ENCODE data around the gene CYP46A1.

Gene CYP46A1

DNA sequence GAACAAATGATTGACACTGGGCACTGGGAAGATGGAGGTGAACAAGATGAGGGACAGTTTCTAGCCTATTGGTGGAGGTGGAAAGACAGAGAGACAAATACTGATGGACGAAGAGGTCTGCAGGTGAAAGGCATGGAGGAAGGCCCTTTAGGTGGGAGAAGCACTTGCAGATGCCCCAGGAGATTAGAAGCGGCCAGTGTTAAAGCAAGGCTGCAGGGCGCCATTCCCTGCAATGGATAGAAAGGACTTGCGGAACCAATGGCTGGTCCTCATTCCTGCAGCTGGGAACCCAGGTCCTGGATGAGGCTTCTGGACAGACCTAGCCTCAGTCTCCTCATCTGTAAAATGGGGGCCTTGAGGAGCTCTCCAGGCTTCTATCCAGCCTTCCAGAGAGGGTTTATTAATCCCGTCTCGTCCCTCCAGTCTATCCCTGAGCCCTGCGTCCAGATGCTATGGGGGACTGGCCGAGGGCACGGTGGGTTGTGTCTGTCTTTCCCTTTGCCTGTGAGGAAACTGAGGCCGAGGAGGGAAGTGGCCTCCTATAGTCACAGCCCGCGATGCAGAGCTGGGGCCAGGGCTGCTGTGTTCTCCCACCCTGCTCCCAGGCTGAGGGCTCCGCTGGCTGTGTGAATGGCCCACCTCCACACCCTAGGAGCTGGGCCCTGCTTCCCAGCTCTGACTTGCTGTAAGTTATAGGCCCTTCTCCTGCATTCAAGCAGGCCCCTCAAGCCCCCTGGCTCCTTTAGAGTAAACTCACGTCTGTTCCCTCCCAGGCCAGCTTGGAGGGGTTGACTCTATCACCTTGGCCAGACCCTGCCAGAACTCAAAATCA is 33.0 kb downstream of the CYP46A1 start:
- DNase-seq, result no peak

DNA sequence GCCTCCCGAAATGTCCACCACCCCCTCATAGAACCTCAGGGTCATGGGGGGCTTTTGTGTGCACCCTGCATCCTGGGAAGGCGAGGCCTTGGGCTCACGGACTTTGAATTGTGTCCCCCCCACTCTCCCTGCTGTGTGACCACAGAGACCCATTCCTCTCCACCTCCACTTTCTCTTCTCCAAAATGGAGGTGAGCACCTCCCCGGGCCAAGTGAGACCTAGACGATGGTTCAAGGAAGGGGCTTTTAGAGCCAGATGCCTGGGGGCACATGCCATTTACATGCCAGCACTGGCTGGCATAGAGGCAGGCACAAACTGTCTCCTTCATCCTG is 33.5 kb downstream of the CYP46A1 start:
- DNase-seq, result no peak

DNA sequence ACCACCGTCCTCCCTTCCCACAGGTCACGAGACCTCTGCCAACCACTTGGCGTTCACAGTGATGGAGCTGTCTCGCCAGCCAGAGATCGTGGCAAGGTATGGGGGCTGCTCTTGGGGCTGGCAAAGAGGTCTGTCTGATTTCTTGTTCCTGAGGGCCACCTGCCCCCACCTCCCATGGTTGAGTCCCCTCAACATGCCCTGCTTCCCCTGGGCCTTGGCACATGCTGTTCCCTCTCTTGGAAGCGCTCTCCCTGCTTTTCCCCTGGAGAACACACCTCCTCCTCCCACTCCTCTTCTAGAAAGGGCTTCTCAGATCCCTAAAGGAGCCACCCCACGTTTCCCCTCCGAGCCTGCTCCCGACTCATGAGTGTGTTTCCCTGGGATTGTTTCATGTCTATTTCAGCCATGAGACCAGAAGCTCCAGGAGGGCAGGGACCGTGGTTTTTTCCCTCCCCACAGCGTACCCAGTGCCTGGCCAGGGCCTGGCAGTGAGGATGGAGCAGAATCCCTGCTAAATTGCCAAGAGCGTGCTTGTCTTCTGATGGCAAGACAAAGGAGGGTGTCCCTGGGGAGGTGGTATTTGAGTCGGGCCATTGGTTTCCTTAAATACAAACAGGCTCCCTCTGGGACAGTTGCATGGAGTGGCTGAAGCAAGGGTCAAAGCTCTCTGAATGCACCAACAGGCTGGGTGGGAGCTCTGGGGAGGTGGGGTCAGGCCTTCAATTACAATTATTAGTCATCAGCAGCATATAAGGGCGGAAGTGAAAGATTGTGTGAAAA is 34.1 kb downstream of the CYP46A1 start:
- DNase-seq, result peak in 1 of 2 experiments; percentile 42

DNA sequence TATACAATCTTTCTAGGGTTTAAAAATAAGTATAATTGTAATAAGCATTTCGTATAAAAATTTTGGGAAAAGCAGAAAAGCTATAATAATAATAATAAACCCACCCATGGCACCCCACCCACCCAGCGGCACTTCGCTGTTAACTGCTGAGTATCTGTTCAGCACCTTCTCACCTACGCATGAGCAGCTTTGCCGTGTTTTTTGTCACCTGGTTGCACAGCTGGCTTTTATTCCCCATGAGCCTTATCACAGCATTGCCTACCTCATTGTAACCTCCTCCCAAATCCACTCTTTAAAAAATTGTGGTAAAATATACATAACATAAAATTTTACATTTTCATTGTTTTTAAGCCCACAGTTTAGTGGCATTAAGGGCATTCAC is 34.7 kb downstream of the CYP46A1 start:
- no peak for DNase-seq

DNA sequence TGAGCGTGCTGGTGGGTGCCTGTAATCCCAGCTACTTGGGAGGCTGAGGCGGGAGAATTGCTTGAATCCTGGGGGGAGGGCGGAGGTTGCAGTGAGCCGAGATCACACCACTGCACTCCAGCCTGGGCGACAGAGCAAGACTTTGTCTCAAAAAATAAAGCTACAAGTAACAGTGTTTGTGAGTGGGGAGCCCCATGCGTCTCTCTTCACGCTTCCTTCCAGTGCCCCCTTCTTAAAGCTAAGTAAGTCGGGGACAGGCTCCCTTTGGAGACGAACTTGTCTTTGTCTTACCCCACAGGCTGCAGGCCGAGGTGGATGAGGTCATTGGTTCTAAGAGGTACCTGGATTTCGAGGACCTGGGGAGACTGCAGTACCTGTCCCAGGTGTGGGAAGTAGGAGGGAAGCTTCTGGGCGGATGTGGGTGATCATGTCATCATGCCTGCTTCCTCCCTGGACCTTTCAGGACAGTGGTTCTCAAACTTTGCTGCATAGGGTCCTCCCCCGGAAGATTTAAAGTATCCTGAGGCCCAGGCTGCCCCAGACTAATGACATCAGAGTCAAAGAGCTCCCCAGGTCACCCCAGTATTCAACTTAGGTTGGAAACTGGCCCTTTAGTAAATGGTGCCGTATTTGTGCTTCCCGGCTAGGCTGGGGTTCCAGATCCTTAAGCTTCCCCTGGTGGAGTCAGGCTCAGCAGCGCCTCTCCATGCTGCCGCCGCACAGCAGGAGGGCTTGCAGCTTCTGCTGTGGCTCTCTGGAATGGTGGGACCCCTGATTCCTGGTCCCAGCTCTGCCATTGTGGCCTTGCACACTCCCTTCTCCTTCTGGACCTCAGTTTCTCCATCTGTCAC is 37.1 kb downstream of the CYP46A1 start:
- DNase-seq, result no peak

DNA sequence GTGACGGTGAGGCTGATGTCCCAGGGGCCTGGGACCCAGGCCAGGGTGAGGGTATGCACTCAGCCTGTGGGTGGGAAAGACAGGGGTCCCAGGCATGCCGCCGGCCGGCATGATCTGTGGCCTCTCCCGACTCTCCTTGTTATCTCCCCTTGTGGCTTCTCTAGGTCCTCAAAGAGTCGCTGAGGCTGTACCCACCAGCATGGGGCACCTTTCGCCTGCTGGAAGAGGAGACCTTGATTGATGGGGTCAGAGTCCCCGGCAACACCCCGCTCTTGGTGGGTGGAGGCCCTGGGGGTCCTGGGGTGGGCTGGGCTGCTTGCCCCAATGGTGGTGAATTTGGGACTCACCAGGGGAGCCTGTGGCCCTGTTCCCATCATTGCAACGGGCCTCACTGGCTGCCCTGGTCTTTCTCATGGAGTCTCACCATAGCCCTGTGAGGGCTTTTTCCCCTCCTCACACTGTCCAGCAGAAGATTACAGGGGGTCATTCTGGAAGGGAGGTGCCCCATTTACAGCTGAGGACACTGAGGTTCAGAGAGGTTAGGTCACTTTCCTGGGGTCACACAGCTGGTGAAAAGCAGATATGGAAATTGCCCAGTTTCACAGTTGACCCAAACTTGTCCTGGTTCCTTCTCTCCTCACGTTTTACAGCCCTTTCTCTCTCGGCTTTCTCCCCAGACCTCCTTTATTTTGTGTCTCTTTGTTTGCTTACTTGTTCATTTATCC is 37.9 kb downstream of the CYP46A1 start:
- DNase-seq, result no peak

GRCh38 chr14:99722741-99723140 is 38.6 kb downstream of the CYP46A1 start:
- DNase-seq, result no peak

DNA sequence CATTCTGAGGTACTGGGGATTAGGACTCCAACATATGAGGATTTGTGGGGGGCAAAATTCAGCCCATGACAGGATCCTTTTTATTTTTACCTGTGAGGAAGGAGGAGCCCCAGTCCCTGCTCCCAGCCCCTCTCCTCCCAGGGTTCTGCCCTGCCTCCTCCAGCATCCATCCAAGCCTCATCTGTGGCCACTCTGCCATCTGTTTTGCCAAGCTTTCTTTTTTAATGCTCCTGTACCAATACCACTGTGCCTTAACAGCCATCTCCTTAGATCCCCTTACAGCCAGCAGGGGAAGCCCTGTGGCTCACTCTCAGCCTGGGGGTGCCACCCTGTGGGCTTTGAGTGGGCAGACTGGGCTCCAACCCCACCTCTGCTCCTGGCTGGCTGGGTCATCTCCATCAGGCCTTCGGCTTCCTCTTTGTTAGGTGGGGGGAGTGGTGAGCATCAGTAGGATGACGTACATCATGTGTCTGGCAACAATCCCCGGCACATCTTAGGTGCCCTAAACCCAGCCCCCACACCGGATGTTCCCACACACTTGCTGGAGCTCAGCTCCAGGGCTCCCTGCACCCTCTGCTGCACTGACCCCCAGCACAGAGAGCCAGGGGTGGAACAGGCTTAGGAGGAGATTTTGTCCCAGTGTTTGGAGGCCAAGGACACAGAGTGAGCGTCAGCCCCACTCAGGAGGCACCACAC is 40.2 kb downstream of the CYP46A1 start:
- no peak for DNase-seq

DNA sequence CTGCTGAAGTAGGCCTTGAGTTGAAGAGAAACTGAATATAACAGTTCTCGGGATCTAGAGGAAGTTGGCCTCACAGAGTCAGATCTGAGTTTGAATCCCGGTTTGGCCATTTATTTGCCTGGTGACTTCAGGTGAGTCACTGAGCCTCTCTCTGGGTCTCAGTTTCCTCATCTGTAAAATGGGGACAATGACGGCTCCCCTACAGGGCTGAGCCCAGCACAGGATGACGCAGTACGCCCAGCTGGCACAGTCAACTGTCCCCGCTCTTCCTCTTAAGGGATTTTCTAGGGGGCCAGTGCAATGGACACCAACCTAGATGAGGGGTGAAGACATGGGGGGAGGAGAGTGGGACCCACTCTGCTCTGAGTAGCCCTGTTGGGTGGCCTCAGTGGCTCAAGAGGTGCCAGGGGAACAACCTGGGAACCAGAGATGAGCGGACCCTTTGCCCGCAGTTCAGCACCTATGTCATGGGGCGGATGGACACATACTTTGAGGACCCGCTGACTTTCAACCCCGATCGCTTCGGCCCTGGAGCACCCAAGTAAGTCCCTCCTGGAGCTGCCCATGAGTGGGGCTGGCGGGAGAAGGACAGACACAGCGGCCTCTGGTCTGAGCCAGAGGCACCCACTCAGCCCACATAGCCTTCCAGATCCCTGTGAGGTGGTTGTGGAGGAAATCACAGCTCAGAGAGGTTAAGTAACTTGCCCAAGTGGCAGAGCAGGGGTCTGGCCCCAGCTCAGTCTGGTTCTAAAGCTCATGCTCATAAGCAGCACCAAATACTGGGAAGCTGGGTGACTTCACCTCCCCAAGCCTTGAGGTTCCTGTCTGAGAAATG is 41.1 kb downstream of the CYP46A1 start:
- no peak for DNase-seq

GRCh38 chr14:99725774-99726537 is 41.9 kb downstream of the CYP46A1 start:
- DNase-seq, result no peak

DNA sequence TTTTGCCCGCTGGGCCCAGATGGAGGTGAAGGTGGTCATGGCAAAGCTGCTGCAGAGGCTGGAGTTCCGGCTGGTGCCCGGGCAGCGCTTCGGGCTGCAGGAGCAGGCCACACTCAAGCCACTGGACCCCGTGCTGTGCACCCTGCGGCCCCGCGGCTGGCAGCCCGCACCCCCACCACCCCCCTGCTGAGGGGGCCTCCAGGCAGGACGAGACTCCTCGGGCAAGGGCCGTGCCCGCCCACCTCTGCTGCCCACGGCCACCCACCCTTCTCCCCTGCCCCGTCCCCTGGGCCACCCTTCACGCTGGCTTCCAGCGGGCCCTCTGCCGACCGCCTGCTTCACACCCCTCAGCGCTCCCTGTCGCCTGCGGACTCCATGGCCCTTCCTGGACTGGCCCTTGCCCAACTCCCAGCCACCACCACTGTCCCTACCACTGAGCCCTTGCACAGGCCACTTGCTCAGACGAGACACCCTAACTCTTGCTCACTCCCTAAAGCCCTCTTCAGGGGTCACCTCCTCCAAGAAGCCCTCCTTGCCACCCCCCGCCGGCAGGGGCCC is 42.5 kb downstream of the CYP46A1 start:
- no peak for DNase-seq

DNA sequence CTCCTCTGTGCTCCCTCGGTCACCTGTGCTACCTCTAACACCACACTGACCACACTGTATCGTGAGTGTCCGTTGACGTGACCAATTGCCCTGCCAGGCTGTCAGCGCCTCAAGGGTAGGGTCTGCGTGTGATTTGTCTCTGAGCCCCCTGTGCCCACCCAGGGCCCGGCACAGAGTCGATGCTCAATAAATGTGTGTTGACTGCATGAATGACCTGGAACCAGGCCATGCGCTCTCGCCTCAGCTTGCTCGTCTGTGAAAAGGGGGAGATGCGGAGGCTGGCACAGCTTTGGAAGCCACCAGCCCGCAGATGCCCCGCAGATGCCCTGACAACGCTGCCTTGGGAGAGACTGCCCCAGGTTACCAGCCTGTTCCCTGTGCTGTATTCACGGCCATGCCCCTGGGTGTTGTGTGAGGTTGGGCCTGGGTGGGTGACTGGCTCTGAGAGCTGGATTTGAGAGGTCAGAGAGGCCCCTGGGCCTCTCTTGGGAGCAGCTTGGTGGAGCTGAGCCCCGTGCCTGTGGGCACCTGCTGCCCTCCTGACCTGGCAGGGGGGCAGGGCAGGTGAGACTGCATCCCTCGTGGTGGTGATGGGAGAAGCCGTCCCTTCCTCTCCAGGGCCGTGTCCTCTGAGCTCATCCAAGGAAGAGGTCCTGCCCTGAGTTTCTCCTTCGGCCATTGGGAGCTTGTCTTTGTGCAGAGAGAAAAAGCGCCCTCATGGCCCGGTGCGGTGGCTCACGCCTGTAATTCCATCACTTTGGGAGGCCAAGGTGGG is 43.2 kb downstream of the CYP46A1 start:
- DNase-seq, result no peak

GRCh38 chr14:99728231-99728920 is 44.3 kb downstream of the CYP46A1 start:
- no peak for DNase-seq

- DNase-seq, result no peak
These were observed 44.9 kb downstream of the CYP46A1 start for GRCh38 chr14:99728981-99729451.

DNA sequence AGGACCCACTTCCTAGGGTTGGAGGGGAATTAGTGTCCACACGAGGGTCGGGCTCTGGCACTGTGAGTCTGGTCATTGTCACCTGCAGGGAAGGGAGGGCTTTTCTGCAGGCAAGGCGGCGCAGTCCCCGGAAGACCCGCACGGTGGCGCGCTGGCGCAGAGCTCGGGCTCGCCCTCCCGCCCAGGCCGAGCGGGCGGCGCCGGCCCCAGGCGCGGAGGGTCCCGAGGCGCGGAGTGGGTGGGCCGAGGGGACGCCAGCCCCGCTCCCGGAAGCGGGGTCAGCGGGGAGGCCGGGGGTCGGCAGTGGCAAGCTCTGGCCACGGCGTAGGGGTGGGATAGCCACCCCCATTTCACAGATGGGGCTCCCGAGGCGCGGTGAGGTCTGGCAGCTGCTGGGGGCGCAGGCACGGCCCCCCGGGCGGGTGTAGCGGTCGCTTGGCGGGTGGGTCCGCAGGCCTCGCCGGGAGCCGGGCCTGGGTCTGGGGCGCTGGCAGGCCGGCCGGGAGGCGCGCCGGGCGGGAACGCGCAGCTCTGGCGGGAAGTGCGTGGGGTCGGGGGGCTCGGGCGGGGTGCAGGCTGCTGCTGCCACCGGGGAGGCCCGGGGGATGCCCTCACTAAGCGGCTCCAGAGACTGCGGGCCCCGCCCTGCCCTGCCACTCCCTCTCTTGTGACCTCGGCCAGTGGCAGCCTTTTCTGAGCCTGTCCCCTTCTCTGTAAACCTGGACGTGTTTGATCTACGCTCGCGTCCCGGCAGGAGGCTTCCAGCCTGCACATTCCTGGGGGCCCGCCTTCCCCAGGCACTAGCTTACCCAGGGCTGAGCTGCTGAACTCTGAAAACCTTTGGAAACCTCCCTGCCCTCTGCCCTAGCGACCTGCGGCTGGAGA is 46.1 kb downstream of the CYP46A1 start:
- no peak for DNase-seq

DNA sequence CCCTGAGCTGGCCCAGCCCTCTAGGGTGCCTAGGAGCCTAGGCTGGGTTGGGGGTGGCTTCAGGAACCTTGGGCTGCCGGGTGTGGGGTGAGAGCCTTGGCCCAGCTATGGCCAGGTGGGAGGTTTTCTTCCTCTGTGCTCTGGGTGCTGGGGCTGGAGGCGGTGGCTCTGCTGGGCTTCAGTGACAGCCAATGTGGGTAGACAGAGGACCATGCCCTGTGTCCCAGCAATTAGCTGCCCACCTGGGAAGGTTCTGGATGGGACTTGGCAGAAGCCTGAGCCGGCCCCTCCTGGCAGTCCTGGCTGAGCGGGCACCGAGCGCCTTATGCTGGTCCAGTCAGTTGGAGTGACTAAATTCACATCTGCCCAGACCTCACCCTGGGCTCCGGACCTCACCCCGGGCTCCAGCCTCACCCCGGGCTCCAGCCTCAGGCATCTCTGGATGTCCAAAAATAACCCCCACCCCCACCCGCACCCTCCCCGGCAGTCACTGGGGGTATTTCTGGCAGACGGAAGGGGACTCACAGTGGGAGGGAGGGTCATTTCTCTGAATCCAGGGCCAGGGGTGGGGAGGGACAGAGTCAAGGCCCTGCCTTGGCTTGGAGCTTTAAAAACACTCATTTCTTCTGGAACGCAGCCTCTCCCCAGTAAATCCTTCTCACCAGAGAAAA is 46.9 kb downstream of the CYP46A1 start:
- no peak for DNase-seq

All from NCI-H187 (cell line).